ENCODE measurements around the gene TENT5D. TPM values are rescaled to one million over a fixed set of nuclear protein-coding genes. Genes with fewer than 3 reads are reported as not detected.

Gene TENT5D
- total and polyA plus RNA-seq, 9 of the 15 experiments (the other 6 are each of a cell fraction or from before 2014, with no cell fraction given): 0.08 to 0.41 (median 0.15) TPM; not detected in 1

GRCh38 chrX:80431505-80431832 is 11.2 kb downstream of the TENT5D start:
- in situ Hi-C loops (cut with MboI): no loop called here
- Histone ChIP-seq H3K9me1 (ENCODE audit: control insufficient read depth, insufficient read depth, low read length) (no peaks in the 10 kb centered on the region), H2AFZ (ENCODE audit: low read depth, low read length) (no peak overlapping the region), H3K4me2 (ENCODE audit: insufficient read depth, low read length) (no peak overlapping the region), H3K9ac (ENCODE audit: insufficient read depth in 1 of 2, low read depth in 2 of 2, low read length in 2 of 2) (no peak overlapping the region), H3K9me3 (replicated peaks; ENCODE audit: control insufficient read depth, insufficient read depth, low read depth, low read length) (peaks cover 3% of the 10 kb centered on the region; the same call in 1 of the 2 replicates), H3K4me3 (no peak overlapping the region), H3K79me2 (ENCODE audit: control insufficient read depth, insufficient read depth, low read length) (no peaks in the 10 kb centered on the region), H3K27ac (ENCODE audit: extremely low read depth, low read depth, low read length) (no peak overlapping the region), H3K36me3 (ENCODE audit: control insufficient read depth, insufficient read depth, low read length) (no peaks in the 10 kb centered on the region), H3K4me1 (replicated peaks in 1 of 2; ENCODE audit: control insufficient read depth in 2 of 2, insufficient read depth in 2 of 2, low read length in 2 of 2) (no peaks in the 10 kb centered on the region), H4K20me1 (replicated peaks; ENCODE audit: control insufficient read depth, insufficient read depth, low read length) (no peaks in the 10 kb centered on the region), H3K27me3 (ENCODE audit: control insufficient read depth in 2 of 2, insufficient read depth in 2 of 2, low read length in 2 of 2) (no peaks in the 10 kb centered on the region)
- TF ChIP-seq TAF15 (IDR thresholded peaks at IDR 0.05; ENCODE audit: low read depth, low read length): no peak
- no peak for TF ChIP-seq MAZ (CRISPR knock-in tag; conservative IDR thresholded peaks at IDR 0.05 in 1 of 2, IDR thresholded peaks at IDR 0.05 in 1 of 2)
- peak in 1 of 2 experiments; percentile 74; a peak in 1 of 3 replicates for TF ChIP-seq CBX3 (IDR thresholded peaks at IDR 0.05; ENCODE audit: borderline replicate concordance in 1 of 2, low read length in 2 of 2)
- no peak for TF ChIP-seq GTF3C2 (IDR thresholded peaks at IDR 0.05; ENCODE audit: borderline replicate concordance, extremely low read depth, insufficient read length)
- TF ChIP-seq HNRNPLL (IDR thresholded peaks at IDR 0.05; ENCODE audit: low read depth, low read length, poor library complexity, severe bottlenecking): no peak
- TF ChIP-seq ZNF280A (IDR thresholded peaks at IDR 0.05; ENCODE audit: low read depth, partially characterized antibody): peak; percentile 73
- peak in 1 of 2 experiments; percentile 33; a peak in 1 of 4 replicates for TF ChIP-seq TRIM24 (IDR thresholded peaks at IDR 0.05)
- TF ChIP-seq MTA1 (IDR thresholded peaks at IDR 0.05; ENCODE audit: borderline replicate concordance): no peak
- TF ChIP-seq TRIM28 (IDR thresholded peaks at IDR 0.05): peak; percentile 54; the same call in 1 of the 2 replicates
- TF ChIP-seq ARID3A (IDR thresholded peaks at IDR 0.05; ENCODE audit: borderline replicate concordance, low read depth, low read length): no peak
- peak; percentile 98 for TF ChIP-seq ZNF431 (CRISPR knock-in tag; IDR thresholded peaks at IDR 0.05)
- no peak for TF ChIP-seq CSDE1 (IDR thresholded peaks at IDR 0.05)
- CTCF ChIA-PET (ENCODE audit: low intra/inter-chr PET ratio): no interaction called here
- FAIRE-seq (no peak), DNase-seq (ENCODE audit: extremely low read depth in 1 of 4, low spot score in 3 of 4) (no peak), ATAC-seq (no peak)
- POLR2A ChIA-PET: no interaction called here
- intact Hi-C loops (cut with micrococcal nuclease): loop anchor here (2.0 kb wide), 1 partner anchor 147 kb away; no protein-coding TSS in a partner anchor
- BruUV-seq (replicated peaks): no TSS peak

Measured in K562 (cell line).